IMR-90 (cell line): Measurements from ENCODE around the gene PLD3. TPM values are rescaled to one million over a fixed set of nuclear protein-coding genes. Genes with fewer than 3 reads are reported as not detected.

Source experiments
- ATAC-seq: fragments of 200-7000 bp; cut with Tn5 transposase; 2 replicates; pipeline ENCODE4 v1.9.1; 2020; ENCODE audit warnings: low read depth, mild to moderate bottlenecking, moderate library complexity
- BruUV-seq: library from RNA; stranded (reverse); fragments of 400-500 nt; replicated peaks from 2 replicates; lab custom pipeline; 2021; lab: Mats Ljungman, UMichigan
- CTCF ChIA-PET: fragments of 300-600 bp; formaldehyde crosslinking; extraction: SDS; loops from one replicate; lab custom pipeline; 2021; ENCODE audit warnings: antibody characterized with exemption; lab: Yijun Ruan, JAX
- POLR2A ChIA-PET: fragments of 300-600 bp; sonication (Branson Sonifier 250); formaldehyde crosslinking; loops from one replicate; lab custom pipeline; 2022; ENCODE audit warnings: antibody characterized with exemption; ENCODE audit not compliant: unreplicated experiment; lab: Charles Lee
- DNase-seq: peaks from one replicate; pipeline ENCODE4 v3.0.0; 2013
- H2AFZ ChIP-seq: replicated peaks from 2 replicates; pipeline ENCODE3; 2013; ENCODE audit warnings: low read length, mild to moderate bottlenecking; ENCODE audit not compliant: poor library complexity
- H2AK5ac ChIP-seq: 2 replicates; pipeline ENCODE4 v1.6.1; 2013; ENCODE audit warnings: low read depth, low read length, inconsistent platforms
- H2AK9ac ChIP-seq: replicated peaks from 2 replicates; pipeline ENCODE3; 2013; ENCODE audit warnings: mild to moderate bottlenecking, low read depth, low read length, moderate library complexity; ENCODE audit not compliant: poor library complexity
- H2BK120ac ChIP-seq: 2 replicates; pipeline ENCODE4 v1.6.1; 2013; ENCODE audit warnings: low read depth, low read length, inconsistent platforms
- H2BK15ac ChIP-seq: 3 replicates; pipeline ENCODE4 v1.6.1; 2013; ENCODE audit warnings: low read depth, low read length, inconsistent platforms
- H2BK20ac ChIP-seq: 2 replicates; pipeline ENCODE4 v1.6.1; 2013; ENCODE audit warnings: low read depth, mild to moderate bottlenecking, inconsistent platforms, low read length, moderate library complexity
- H2BK5ac ChIP-seq: 2 replicates; pipeline ENCODE4 v1.6.1; 2013; ENCODE audit warnings: mild to moderate bottlenecking, low read depth, low read length, inconsistent platforms; ENCODE audit not compliant: poor library complexity, severe bottlenecking
- H3K14ac ChIP-seq: replicated peaks from 2 replicates; pipeline ENCODE4 v1.6.1; 2013; ENCODE audit warnings: low read depth, low read length, inconsistent platforms
- H3K18ac ChIP-seq: 2 replicates; pipeline ENCODE4 v1.6.1; 2013; ENCODE audit warnings: low read depth, low read length, control low read depth
- H3K23ac ChIP-seq: 2 replicates; pipeline ENCODE4 v1.6.1; 2013; ENCODE audit warnings: low read depth, low read length, inconsistent platforms
- H3K27ac ChIP-seq: 2 replicates; pipeline ENCODE4 v1.5.1; 2013; ENCODE audit warnings: mild to moderate bottlenecking, control low read depth, low read length; ENCODE audit not compliant: insufficient read depth
- H3K27me3 ChIP-seq: 2 replicates; pipeline ENCODE4 v1.6.1; 2013; ENCODE audit warnings: low read length; ENCODE audit not compliant: control insufficient read depth, insufficient read depth
- H3K36me3 ChIP-seq: 2 replicates; pipeline ENCODE4 v1.6.1; 2013; ENCODE audit warnings: low read length, mixed read lengths; ENCODE audit not compliant: control insufficient read depth, insufficient read depth
- H3K4ac ChIP-seq: 2 replicates; pipeline ENCODE4 v1.6.1; 2013; ENCODE audit warnings: low read depth, low read length, inconsistent platforms
- H3K4me1 ChIP-seq: 2 replicates; pipeline ENCODE4 v1.6.1; 2013; ENCODE audit warnings: low read length, mixed read lengths; ENCODE audit not compliant: control insufficient read depth, insufficient read depth
- H3K4me2 ChIP-seq: 2 replicates; pipeline ENCODE4 v1.6.1; 2013; ENCODE audit warnings: low read depth, mild to moderate bottlenecking, control low read depth, low read length, moderate library complexity
- H3K4me3 ChIP-seq: 2 replicates; pipeline ENCODE4 v1.5.1; 2013; ENCODE audit warnings: low read depth, mild to moderate bottlenecking, control low read depth, low read length, moderate library complexity; ENCODE audit not compliant: insufficient read depth
- H3K56ac ChIP-seq: 2 replicates; pipeline ENCODE4 v1.6.1; 2013; ENCODE audit warnings: low read length, inconsistent platforms; ENCODE audit not compliant: insufficient read depth; ENCODE audit errors: extremely low read depth
- H3K79me1 ChIP-seq, 2 experiments: 2 replicates each; pipeline ENCODE4 v1.6.1; 2013; ENCODE audit warnings: low read length in 2 of 2, inconsistent platforms in 1 of 2, low read depth in 1 of 2
- H3K9ac ChIP-seq: 2 replicates; pipeline ENCODE4 v1.6.1; 2013; ENCODE audit warnings: low read depth, low read length, control low read depth
- H3K9me1 ChIP-seq: 2 replicates; pipeline ENCODE4 v1.6.1; 2013; ENCODE audit warnings: low read length, inconsistent platforms; ENCODE audit not compliant: insufficient read depth
- H3K9me3 ChIP-seq: 2 replicates; pipeline ENCODE4 v1.6.1; 2013; ENCODE audit warnings: low read length; ENCODE audit not compliant: control insufficient read depth, insufficient read depth
- H4K20me1 ChIP-seq: 2 replicates; pipeline ENCODE4 v1.6.1; 2013; ENCODE audit warnings: low read length, inconsistent platforms; ENCODE audit not compliant: insufficient read depth
- H4K5ac ChIP-seq: 2 replicates; pipeline ENCODE4 v1.6.1; 2013; ENCODE audit warnings: mild to moderate bottlenecking, low read depth, low read length, control low read depth
- H4K8ac ChIP-seq, 2 experiments: 2 replicates each; pipeline ENCODE4 v1.6.1; 2013; ENCODE audit warnings: low read depth in 2 of 2, low read length in 2 of 2, control low read depth in 1 of 2, inconsistent platforms in 1 of 2
- H4K91ac ChIP-seq: 2 replicates; pipeline ENCODE4 v1.6.1; 2013; ENCODE audit warnings: low read depth, low read length, inconsistent platforms; ENCODE audit not compliant: insufficient read depth
- BHLHE40 ChIP-seq: fragments of 150-350 bp; IDR thresholded peaks from 2 replicates; pipeline ENCODE4 v1.6.1; 2016; ENCODE audit warnings: mild to moderate bottlenecking, low read depth, low read length
- CEBPB ChIP-seq: IDR thresholded peaks from 2 replicates; pipeline ENCODE4 v1.6.1; 2012; ENCODE audit warnings: low read depth, low read length, improper control_type of control experiment
- CHD1 ChIP-seq: IDR thresholded peaks from 2 replicates; pipeline ENCODE4 v1.6.1; 2012; ENCODE audit warnings: low read depth, low read length, improper control_type of control experiment
- FOS ChIP-seq: fragments of 150-350 bp; IDR thresholded peaks from 2 replicates; pipeline ENCODE4 v1.6.1; 2016; ENCODE audit warnings: low read depth, low read length
- POLR2A ChIP-seq: IDR thresholded peaks from 2 replicates; pipeline ENCODE4 v1.6.1; 2012; ENCODE audit warnings: mild to moderate bottlenecking, low read depth, low read length
- RAD21 ChIP-seq: IDR thresholded peaks from 2 replicates; pipeline ENCODE4 v1.6.1; 2012; ENCODE audit warnings: low read length, improper control_type of control experiment
- RFX5 ChIP-seq: IDR thresholded peaks from 2 replicates; pipeline ENCODE4 v1.8.0; 2012; ENCODE audit warnings: low read depth, mild to moderate bottlenecking, low read length, moderate library complexity
- WGBS, 2 experiments: methylation state at CpG; one replicate each; pipeline versions ENCODE4 v1.1.5 to v1.1.7; 2013; ENCODE audit warnings: missing lambda C conversion rate in 2 of 2; ENCODE audit not compliant: insufficient read length in 1 of 2; ENCODE audit errors: extremely low coverage in 2 of 2; 5-methylcytosine and 5-hydroxymethylcytosine counted together
- dilution Hi-C: fragments of 300-500 bp; cut with HindIII; formaldehyde crosslinking; loops from one replicate; pipeline ENCODE4 v1.14.3; 2018; ENCODE audit warnings: low sequenced_read_pairs; ENCODE audit not compliant: unreplicated experiment
- in situ Hi-C: fragments of 300-500 bp; cut with MboI; formaldehyde crosslinking; loops from 3 replicates; pipeline ENCODE4 v1.14.3; 2019; ENCODE audit warnings: low sequenced_read_pairs, inconsistent platforms, mixed read lengths
- intact Hi-C: fragments of 100-400 bp; cut with micrococcal nuclease; formaldehyde crosslinking; loops from 2 replicates; pipeline ENCODE4 v1.10.0; 2022
- polyA plus RNA-seq, 3 experiments: library from polyadenylated mRNA; depleted of rRNA; stranded (reverse); fragments of >200 nt; gene quantifications; 2 replicates each; pipeline ENCODE4 v1.2.3, GENCODE V29; 2012; ENCODE audit warnings: low replicate concordance in 1 of 3
- total RNA-seq: library from RNA; depleted of rRNA; stranded (reverse); fragments of >200 nt; gene quantifications from 2 replicates; pipeline ENCODE4 v1.2.3, GENCODE V29; 2012
- TF ChIP-seq, protein P1 (sequence below): conservative IDR thresholded peaks from 2 replicates; pipeline ENCODE4 v1.5.1; 2012; ENCODE audit warnings: mild to moderate bottlenecking, low read depth, low read length, improper control_type of control experiment

The PLD3 gene
- total and polyA plus RNA-seq, 2 of the 4 experiments (the other 2 are of a cell fraction): 117 to 665 TPM

DNA sequence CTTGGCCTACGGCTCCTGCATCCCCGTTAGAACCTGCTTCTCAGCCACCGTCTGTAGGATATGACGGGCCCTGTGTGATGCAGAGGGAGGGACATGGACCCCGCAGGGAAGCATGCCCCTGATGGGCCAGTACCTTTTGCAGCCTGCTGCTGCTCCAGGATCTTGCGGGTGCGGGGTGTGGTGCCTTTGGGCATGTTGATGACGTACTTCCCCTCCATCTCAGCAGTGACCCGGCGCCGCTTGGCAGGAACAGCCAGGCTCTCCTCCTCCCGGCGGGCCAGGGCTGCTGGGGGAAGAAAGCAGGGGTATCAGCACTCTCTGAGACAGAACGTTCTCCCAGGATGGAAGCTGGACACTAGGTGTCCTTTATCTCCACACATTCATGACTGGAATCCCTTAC is 22.3 kb upstream of the PLD3 start:
- Histone ChIP-seq H3K18ac (no peak overlapping the region), H2AK9ac (no peak overlapping the region), H3K14ac (no peak overlapping the region), H2AFZ (no peak overlapping the region), H3K4me3 (no peak overlapping the region), H3K23ac (no peak overlapping the region), H3K4me1 (no peaks in the 10 kb centered on the region), H4K5ac (no peak overlapping the region), H2BK120ac (no peak overlapping the region), H3K9me1 (no peaks in the 10 kb centered on the region), H3K27ac (no peak overlapping the region), H4K91ac (no peak overlapping the region), H2BK5ac (no peak overlapping the region), H4K8ac (no peak overlapping the region), H3K9ac (no peak overlapping the region), H3K56ac (no peak overlapping the region), H2BK20ac (no peak overlapping the region), H3K79me1 (no peaks in the 10 kb centered on the region; a peak in 1 of 4 replicates), H2AK5ac (no peak overlapping the region), H2BK15ac (no peak overlapping the region), H3K36me3 (peaks cover 70% of the 10 kb centered on the region), H3K27me3 (no peaks in the 10 kb centered on the region), H3K4ac (no peak overlapping the region), H3K9me3 (no peaks in the 10 kb centered on the region), H4K20me1 (no peaks in the 10 kb centered on the region), H3K4me2 (no peak overlapping the region)
- ATAC-seq (no peak), DNase-seq (no peak)
- intact Hi-C loops: no loop called here
- in situ Hi-C loops: no loop called here
- ChIA-PET CTCF (no interaction called here), POLR2A (no interaction called here)
- BruUV-seq: no TSS peak
- WGBS, 2 experiments: 100% methylated on average over 3 of the region's 14 CpGs; no CpG with 5 or more reads in 1 of the 2 experiments
- dilution Hi-C loops: no loop called here
- TF ChIP-seq CHD1 (no peak), RFX5 (no peak), POLR2A (no peak), RAD21 (no peak), FOS (no peak), BHLHE40 (no peak), CEBPB (no peak)
- TF ChIP-seq, protein P1, sequence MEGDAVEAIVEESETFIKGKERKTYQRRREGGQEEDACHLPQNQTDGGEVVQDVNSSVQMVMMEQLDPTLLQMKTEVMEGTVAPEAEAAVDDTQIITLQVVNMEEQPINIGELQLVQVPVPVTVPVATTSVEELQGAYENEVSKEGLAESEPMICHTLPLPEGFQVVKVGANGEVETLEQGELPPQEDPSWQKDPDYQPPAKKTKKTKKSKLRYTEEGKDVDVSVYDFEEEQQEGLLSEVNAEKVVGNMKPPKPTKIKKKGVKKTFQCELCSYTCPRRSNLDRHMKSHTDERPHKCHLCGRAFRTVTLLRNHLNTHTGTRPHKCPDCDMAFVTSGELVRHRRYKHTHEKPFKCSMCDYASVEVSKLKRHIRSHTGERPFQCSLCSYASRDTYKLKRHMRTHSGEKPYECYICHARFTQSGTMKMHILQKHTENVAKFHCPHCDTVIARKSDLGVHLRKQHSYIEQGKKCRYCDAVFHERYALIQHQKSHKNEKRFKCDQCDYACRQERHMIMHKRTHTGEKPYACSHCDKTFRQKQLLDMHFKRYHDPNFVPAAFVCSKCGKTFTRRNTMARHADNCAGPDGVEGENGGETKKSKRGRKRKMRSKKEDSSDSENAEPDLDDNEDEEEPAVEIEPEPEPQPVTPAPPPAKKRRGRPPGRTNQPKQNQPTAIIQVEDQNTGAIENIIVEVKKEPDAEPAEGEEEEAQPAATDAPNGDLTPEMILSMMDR: no peak
